OCI-LY1 (cell line): ENCODE results near the gene PFKL.

Experiments
- CTCF ChIP-seq: fragments of 200-600 bp; sonication (generic), shearing (Covaris generic); IDR thresholded peaks from 2 replicates; pipeline ENCODE4 v1.5.1; 2017; ENCODE audit warnings: mild to moderate bottlenecking, antibody characterized with exemption, low read length, moderate library complexity, mixed read lengths
- EZH2 ChIP-seq: fragments of 200-600 bp; sonication (generic), shearing (Covaris generic); IDR thresholded peaks from 2 replicates; pipeline ENCODE4 v1.8.0; 2017; ENCODE audit warnings: borderline replicate concordance, mixed run types, mild to moderate bottlenecking, antibody characterized with exemption, low read length, moderate library complexity, mixed read lengths

GRCh38 chr21:44349416-44349846 lies 49.6 kb downstream of the PFKL start:
- TF ChIP-seq EZH2 (no peak), CTCF (no peak)
